ENCODE measurements around the gene ITPK1.

- TF ChIP-seq EZH2 (IDR thresholded peaks at IDR 0.05; ENCODE audit: insufficient read depth, poor library complexity, severe bottlenecking): no peak
- TF ChIP-seq EZH2phosphoT487 (IDR thresholded peaks at IDR 0.05; ENCODE audit: insufficient read depth, low read depth): no peak
Observed at GRCh38 chr14:92968291-92969020, 147.3 kb downstream of the ITPK1 start.

All from GM23248 (cell line).